ENCODE results near the gene AEBP2. TPM values are rescaled to one million over a fixed set of nuclear protein-coding genes. Genes with fewer than 3 reads are reported as not detected.

AEBP2 gene
- total RNA-seq, 1 donor from 2014 or later: 36.5 TPM

DNA sequence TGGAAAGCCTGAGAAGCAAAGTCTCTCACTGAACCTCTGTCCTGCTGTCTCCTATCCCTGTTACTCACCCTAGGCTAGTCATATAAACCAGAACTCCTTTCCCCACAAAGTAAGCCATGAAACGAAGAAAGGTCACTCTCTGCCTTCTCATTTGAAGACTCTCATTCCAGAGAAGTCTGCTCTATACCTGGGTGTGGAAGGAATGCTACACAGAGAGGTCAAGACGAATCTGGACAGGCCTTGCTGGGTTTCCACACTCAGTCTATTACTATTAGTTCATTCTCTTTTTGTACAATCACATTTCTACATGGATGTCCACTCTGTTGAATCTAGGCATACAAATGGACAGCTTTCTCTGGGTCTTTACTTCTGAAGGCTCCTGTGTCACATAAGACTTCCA is 2.4 kb upstream of the AEBP2 start:
- TF ChIP-seq, protein P1, sequence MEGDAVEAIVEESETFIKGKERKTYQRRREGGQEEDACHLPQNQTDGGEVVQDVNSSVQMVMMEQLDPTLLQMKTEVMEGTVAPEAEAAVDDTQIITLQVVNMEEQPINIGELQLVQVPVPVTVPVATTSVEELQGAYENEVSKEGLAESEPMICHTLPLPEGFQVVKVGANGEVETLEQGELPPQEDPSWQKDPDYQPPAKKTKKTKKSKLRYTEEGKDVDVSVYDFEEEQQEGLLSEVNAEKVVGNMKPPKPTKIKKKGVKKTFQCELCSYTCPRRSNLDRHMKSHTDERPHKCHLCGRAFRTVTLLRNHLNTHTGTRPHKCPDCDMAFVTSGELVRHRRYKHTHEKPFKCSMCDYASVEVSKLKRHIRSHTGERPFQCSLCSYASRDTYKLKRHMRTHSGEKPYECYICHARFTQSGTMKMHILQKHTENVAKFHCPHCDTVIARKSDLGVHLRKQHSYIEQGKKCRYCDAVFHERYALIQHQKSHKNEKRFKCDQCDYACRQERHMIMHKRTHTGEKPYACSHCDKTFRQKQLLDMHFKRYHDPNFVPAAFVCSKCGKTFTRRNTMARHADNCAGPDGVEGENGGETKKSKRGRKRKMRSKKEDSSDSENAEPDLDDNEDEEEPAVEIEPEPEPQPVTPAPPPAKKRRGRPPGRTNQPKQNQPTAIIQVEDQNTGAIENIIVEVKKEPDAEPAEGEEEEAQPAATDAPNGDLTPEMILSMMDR (IDR thresholded peaks at IDR 0.05): no peak
- no peak for DNase-seq (ENCODE audit: low spot score)
- Mint-ChIP-seq H3K36me3 (ENCODE audit: low read depth) (peaks cover 2% of the 10 kb centered on the region), H3K4me3 (ENCODE audit: unreplicated experiment) (no peak overlapping the region), H3K27ac (ENCODE audit: unreplicated experiment) (no peak overlapping the region), H3K9me3 (ENCODE audit: low read depth) (peaks cover 4% of the 10 kb centered on the region), H3K4me1 (ENCODE audit: low read depth) (peaks cover 17% of the 10 kb centered on the region), H3K27me3 (ENCODE audit: low read depth) (no peaks in the 10 kb centered on the region)

DNA sequence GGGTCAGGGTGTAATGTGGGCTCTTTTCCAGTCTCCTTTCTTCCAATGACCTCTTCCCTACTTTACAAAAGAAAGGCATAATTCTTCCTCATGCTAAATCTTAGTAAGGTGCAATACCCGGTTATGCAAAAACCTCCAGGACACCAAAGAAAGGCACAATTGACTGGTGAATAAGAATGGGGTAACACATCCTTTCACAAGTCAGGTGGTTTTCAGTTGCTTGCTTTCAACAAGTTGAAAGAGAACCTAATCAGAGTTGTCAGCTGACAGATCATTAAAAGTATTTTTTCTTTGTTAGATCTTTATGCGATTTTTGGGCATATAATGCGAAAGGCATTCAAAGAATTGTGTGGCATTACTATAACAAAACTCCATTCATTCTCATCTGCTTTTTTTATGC is 1.3 kb upstream of the AEBP2 start:
- H3K36me3 Mint-ChIP-seq (ENCODE audit: low read depth): peaks cover 2% of the 10 kb centered on the region
- no peak overlapping the region for H3K27ac Mint-ChIP-seq (ENCODE audit: unreplicated experiment)
- H3K4me1 Mint-ChIP-seq (ENCODE audit: low read depth): peaks cover 19% of the 10 kb centered on the region
- no peak for DNase-seq (ENCODE audit: low spot score)
- peaks cover 4% of the 10 kb centered on the region for H3K9me3 Mint-ChIP-seq (ENCODE audit: low read depth)
- H3K27me3 Mint-ChIP-seq (ENCODE audit: low read depth): no peaks in the 10 kb centered on the region
- TF ChIP-seq, protein P1 (IDR thresholded peaks at IDR 0.05): no peak
- no peak overlapping the region for H3K4me3 Mint-ChIP-seq (ENCODE audit: unreplicated experiment)

GRCh38 chr12:19440019-19440858 is 947 bp downstream of the AEBP2 start:
- no peak for DNase-seq (ENCODE audit: low spot score)
- TF ChIP-seq, protein P1 (IDR thresholded peaks at IDR 0.05): peak; percentile 4
- Mint-ChIP-seq H3K27me3 (ENCODE audit: low read depth) (no peaks in the 10 kb centered on the region), H3K36me3 (ENCODE audit: low read depth) (peaks cover 2% of the 10 kb centered on the region), H3K27ac (ENCODE audit: unreplicated experiment) (peak overlapping the region; percentile 94), H3K9me3 (ENCODE audit: low read depth) (peaks cover 4% of the 10 kb centered on the region), H3K4me1 (ENCODE audit: low read depth) (peaks cover 33% of the 10 kb centered on the region), H3K4me3 (ENCODE audit: unreplicated experiment) (peak overlapping the region; percentile 93)

DNA sequence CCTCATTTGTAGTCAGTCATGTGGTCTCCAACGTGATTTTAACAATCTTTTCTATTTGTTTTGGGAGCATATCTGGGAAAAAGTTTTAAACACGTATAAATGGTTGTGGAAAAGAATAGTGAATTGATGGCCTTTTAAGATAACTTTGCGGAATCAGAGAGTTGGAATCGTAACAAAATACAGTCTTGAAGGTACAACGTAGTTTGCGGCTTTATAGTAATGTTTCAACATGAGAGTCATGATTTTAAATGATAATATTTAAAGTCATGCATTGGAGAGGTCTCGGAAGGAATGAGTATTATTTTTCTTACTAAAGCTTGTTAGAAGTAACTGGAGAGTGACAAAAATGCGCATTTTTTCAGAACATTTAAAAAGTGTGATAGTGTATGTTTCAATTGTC is 1.6 kb downstream of the AEBP2 start:
- Mint-ChIP-seq H3K27ac (ENCODE audit: unreplicated experiment) (peak overlapping the region; percentile 94), H3K27me3 (ENCODE audit: low read depth) (no peaks in the 10 kb centered on the region)

DNA sequence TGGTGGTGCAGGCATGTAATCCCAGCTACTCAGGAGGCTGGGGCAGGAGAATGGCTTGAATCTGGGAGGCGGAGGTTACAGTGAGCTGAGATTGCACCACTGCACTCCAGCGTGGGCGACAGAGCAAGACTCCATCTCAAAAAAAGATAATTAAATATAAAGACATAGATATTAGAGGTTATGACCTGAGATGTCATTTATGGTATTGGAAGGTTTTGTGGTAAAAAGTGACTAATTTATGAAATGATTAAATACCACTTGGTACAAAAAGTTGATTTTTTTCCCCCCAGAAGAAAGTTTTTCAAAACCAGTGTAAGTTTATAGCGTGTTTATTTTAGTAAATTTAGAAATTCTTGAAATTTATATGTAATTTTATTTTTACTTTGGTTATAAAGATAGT is 4.3 kb downstream of the AEBP2 start:
- no peak overlapping the region for H3K27ac Mint-ChIP-seq (ENCODE audit: unreplicated experiment)
- TF ChIP-seq, protein P1 (IDR thresholded peaks at IDR 0.05): no peak
- H3K9me3 Mint-ChIP-seq (ENCODE audit: low read depth): peaks cover 4% of the 10 kb centered on the region
- no peak for DNase-seq (ENCODE audit: low spot score)
- no peaks in the 10 kb centered on the region for H3K27me3 Mint-ChIP-seq (ENCODE audit: low read depth)
- peaks cover 53% of the 10 kb centered on the region for H3K4me1 Mint-ChIP-seq (ENCODE audit: low read depth)
- H3K4me3 Mint-ChIP-seq (ENCODE audit: unreplicated experiment): no peak overlapping the region
- H3K36me3 Mint-ChIP-seq (ENCODE audit: low read depth): peaks cover 2% of the 10 kb centered on the region

More for the DNA sequence above, 1.6 kb downstream of the AEBP2 start:
- Mint-ChIP-seq H3K4me1 (ENCODE audit: low read depth) (peaks cover 37% of the 10 kb centered on the region), H3K36me3 (ENCODE audit: low read depth) (peaks cover 2% of the 10 kb centered on the region), H3K9me3 (ENCODE audit: low read depth) (peaks cover 4% of the 10 kb centered on the region), H3K4me3 (ENCODE audit: unreplicated experiment) (peak overlapping the region; percentile 93)
- TF ChIP-seq, protein P1 (IDR thresholded peaks at IDR 0.05): no peak
- DNase-seq (ENCODE audit: low spot score): no peak
